Left forelimb (tissue), 1 donor: Measurements from ENCODE around the gene RNF121.

Experiments used
- DNase-seq: peaks from one replicate; pipeline ENCODE4 v3.0.0-alpha.2; 2018; ENCODE audit warnings: low spot score

Gene RNF121

DNA sequence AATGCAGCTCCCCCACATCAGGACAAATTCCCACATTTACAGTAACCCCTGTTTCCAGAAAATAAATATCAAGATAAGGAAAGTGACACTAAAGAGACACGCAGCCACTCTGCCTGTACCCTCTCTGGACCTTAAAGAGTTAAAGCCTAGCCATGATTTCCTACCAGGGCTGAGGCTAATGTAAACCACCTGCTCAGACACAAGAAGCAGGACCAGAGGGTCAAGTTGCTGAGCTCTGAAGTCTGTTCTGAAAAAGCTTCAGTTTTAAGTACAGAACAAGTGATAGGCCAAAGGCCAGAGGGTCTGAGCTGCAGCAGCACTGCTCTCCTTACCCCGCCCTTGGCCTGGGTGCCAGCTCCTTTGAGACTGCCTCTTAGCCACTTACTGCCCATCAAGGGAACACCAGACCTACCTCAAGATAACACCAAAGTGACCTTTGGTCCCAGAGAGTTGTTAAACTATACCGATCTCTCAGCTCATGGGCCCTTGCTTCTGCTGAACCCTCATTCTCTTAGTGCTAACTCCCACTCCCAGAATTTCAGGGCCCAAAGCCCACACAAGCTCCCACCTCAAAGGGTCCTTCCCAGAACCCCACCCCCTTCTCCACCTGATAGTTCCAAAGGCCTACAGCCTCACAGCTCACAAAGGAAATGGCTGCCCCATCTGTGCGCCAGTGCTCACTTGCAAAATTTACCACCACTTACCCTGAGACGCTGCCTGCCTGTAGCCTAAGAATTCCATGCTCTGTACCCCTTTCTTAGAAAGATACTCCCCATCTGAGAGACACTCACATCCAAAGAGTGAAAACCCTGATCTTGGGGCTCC lies 110.4 kb downstream of the RNF121 start:
- no peak for DNase-seq

DNA sequence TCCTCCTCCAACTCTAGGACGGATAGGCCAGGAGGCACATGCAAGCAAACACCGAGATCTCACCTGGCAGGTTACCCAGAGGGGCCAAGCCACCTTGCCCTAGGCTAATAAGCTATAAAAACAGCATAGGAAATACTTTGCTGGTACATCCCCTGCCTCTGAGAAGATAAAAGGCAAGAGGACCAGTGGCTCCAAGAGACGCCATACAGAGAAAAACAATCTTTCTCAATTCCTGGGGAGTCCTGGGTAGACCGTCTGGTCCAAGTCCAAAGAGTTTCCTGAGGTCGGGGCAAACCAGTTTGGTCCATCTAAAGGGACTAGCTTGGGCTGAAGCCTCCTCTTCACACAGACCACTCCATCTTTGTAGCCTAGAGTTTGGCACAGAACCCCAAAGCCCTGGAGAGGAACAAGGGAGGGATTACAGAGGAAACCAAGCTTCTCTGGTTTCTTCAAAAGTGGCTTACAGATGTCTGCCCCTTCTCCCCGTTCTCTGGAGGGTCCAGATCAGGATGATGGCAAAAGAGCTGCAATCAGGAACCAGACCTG lies 111.1 kb downstream of the RNF121 start:
- no peak for DNase-seq

DNA sequence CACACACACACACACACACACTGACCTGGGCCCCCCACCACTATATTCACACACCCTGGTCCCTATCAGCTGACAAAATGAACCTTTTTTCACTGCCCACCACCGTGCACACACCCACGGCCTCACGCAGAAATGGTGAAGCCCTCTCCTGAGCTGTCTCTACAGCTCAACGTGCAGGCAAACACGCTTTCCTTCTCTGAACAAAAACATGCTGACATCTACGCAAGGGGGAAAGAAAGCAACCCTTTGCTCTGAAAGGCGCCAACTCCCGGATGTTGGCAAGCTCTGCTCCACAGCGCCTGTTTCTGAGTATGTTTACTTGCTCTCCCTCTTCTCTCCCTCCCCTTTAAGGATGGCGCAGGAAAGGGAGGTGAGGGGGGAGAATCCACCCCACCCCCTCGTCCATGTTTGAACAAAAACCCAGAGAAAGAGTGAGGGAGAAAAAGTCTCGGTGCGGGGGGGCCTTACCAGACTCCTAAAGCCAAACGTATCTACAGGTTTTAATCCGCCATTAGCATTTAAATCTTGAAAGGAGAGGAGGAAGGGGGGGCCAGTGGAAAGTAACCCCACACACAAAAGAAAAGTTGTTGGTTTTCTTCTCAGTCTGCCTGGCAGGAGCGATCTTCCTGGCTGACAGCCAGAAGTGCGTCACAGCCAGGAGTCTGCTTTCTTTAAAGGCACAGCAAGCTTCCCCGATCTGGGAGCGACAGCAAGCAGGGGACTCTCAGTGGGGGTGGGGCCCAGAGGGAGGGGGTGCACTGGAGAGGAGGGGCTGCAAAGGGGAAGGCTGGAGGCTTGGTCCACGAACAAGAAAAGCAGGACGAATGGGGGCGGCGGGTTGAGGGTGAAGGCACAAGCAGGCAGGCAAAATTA lies 111.9 kb downstream of the RNF121 start:
- DNase-seq = peak; percentile 97

DNA sequence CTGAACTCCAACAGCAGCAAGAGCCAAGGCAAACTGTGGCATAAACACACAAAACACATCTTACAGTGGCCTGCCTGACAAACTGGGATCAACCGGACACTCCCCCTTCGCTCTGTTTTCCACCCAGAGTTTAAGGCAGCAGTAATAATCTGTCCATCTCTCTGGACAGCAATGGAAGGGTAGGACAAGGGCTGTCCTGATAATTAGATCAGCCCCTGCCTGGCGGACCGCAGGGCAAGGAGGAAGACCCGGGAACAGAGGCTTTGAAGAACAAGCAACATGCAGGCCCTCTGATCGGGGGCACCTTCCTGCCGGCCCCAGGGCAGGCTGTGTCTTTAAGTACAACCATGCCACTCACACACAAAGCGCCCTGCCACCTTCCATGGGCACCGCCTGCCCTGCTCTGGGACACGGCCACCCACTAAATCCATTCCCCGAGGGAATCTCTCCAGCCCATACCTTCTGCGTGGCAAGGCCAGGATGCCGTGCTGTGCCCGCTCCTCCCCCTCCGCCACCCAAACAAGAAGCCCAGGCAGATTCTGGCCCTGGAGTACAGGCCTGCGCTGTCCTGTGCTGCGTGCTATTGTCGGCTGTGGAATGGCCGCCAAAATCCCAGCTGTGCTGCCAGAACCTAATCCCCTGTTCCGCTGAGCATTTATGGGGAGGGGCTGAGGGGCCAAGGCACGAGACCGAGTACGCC lies 112.7 kb downstream of the RNF121 start:
- DNase-seq = peak; percentile 90

DNA sequence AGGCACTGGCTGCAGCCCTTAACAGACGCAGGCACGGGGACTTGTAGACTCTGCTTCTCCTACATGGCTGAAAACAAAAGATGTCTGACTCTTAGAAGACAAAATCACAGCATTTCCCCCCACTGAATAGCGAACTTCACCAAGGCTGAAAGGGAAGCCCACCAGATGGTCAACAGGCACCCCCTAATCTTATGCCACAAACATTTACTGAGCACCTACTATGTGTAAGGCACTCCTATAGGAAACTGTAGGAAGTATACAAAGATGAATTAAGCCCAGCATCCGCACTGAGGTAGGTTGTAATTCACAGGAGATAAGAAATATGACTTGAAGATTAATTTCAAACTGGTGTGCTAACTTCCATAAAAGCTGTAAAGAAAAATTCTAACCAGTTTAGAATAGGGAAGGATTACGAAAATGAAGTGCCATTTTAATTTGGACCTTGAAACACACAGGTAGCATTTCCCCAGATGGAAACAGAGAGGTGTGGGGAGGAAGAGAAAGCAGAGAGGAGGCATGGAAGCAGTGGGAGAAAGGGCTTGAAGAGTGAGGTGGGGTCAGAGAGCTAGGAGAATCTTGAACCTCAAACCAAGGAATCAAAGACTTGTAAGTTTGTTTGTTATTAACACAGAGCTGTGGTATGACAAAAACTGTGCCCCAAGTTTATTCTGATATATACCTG lies 113.4 kb downstream of the RNF121 start:
- DNase-seq = no peak

DNA sequence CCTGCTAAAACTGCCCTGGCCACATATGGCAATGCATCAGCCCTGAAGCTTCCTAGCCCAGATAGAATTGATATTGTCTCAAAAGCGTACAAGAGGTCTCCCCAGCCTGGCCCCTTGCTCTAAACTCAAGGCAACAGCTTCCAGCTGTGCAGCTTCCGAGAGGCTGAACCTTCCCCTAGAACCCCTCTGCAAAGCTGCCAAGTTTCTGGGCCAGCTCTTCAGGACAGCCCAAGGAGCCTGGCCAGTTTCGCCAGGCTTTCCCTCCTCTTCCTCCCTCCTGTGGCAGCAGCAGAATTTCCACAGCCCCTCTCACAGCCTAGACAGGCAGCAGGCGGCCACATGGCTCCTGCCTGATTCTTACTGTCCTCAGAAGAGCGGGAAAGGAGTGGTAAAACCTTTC lies 117.0 kb downstream of the RNF121 start:
- DNase-seq = no peak
